Testis (tissue), 2 donors: Measurements from ENCODE around the gene SMTNL2.

ENCODE experiments used
- CTCF ChIP-seq, 3 experiments: fragments of 450-650 bp in 2 of 3; fragments of 200-600 bp in 1 of 3; sonication (generic) in 1 of 3; IDR thresholded peaks; one replicate each; pipeline ENCODE4 v1.5.1; 2016 to 2019; ENCODE audit warnings: antibody characterized with exemption in 3 of 3, mild to moderate bottlenecking in 2 of 3, moderate library complexity in 1 of 3
- POLR2A ChIP-seq: fragments of 450-650 bp; IDR thresholded peaks from one replicate; pipeline ENCODE4 v1.6.1; 2017; ENCODE audit warnings: antibody characterized with exemption, mild to moderate bottlenecking, moderate library complexity

- TF ChIP-seq CTCF (IDR thresholded peaks at IDR 0.05) (no peak), POLR2A (no peak)
Observed at GRCh38 chr17:4594931-4595684, 10.8 kb downstream of the SMTNL2 start.
